ENCODE data around the gene TTLL13.
"Not testable (repeated sequence)": the region's sequence is repeated elsewhere in the genome, so short reads cannot be mapped to it uniquely, and the experiment has no call there.

The TTLL13 gene

DNA sequence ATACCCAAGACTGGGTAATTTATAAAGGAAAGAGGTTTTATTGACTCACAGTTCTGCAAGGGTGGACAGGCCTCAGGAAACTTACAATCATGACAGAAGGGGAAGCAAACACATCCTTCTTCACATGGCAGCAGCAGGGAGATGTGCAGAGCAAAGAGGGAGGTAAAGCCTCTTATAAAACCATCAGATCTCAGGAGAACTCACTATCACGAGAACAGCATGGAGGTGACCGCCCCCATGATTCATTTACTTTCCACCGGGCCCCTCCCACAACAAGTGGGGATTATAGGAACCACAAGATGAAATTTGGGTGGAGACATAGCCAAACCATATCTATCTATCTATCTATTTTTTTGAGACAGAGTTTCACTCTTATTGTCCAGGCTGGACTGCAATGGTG is 10.0 kb upstream of the TTLL13 start:
- DNase-seq, result no peak

GRCh38 chr15:90240856-90241255 is 8.5 kb upstream of the TTLL13 start:
- no peak for DNase-seq

DNA sequence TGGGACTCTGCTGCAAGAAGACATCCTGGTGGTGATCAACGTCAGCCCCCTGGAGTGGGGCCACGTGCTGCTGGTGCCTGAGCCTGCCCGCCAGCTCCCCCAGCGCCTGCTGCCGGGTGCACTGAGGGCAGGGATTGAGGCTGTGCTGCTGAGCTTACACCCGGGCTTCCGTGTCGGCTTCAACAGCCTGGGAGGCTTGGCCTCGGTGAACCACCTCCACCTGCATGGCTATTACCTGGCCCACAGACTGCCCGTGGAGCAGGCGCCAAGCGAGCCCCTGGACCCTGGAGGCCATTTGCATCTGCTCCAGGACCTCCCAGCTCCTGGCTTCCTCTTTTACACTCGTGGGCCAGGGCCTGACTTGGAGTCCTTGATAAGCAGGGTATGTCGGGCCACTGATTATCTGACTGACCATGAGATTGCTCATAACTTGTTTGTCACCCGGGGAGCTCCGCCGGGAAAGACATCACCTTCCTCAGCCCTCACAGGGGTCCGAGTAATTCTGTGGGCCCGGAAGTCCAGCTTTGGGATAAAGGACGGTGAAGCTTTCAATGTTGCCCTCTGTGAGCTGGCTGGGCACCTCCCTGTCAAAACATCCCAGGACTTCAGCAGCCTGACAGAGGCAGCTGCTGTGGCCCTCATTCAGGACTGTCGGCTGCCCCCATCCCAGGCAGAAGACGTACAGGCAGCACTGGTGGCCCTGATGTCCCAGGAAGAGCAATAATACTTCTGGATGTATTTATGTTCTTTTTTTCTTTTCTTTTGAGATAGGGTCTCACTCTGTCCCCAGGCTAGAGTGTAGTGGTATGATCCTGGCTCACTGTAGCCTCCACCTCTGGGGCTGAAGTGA is 7.8 kb upstream of the TTLL13 start:
- DNase-seq, result no peak

DNA sequence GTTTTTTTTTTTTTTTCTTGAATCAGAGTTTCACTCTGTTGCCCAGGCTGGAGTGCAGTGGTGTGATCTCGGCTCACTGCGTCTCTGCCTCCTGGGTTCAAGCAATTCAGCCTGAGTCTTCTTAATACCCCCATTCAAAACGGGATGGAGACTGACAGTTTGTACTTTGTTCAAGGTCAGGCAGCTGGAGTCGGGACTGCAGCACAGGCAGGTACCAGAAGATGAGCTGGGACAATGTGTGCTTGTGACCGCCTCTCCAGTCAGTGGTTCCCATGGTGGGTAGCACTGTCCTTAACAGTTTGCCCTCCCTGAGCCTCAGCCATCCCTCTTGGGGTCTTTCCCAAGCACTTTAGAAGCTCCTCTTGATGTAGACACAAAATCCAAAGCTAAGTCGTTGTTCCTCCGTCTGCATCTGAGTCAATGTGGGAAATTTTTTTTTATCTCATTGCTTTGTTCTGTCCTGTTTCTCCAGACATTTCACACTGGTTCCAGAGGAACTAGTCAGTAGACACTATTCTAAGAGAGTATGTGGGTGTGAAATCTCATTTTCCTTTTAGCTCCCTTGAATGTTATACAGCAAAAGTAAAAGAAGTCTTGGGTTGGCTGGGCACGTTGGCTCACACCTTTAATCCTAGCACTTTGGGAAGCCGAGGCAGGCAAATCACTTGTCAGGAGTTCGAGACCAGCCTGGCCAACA is 5.3 kb upstream of the TTLL13 start:
- no peak for DNase-seq

DNA sequence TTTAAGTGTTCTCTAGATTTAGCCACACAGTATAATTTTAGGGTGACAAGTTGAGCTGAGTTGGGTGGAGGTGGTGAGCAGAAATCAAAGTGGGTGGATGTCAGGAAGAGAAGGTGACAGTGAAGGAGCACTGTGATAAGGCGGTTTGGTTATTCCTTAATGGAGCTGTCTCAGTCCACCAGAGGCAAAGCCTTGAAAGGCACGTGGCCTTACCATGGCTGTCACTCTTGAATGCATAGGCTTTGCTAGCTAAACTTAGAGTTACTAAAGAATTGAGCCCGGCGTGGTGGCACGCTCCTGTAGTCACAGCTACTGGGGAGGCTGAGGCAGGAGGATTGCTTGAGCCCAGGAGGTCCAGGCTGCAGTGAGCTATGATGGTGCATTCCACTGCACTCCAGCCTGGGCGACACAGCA is 560 bp upstream of the TTLL13 start:
- DNase-seq, result no peak

- no peak for DNase-seq
Measured at GRCh38 chr15:90257776-90258175, 8.4 kb downstream of the TTLL13 start.

- no peak for DNase-seq
Measured at GRCh38 chr15:90259524-90259923, 10.2 kb downstream of the TTLL13 start.

- DNase-seq, result not testable (repeated sequence)
Measured at GRCh38 chr15:90260731-90261130, 11.4 kb downstream of the TTLL13 start.

GRCh38 chr15:90261811-90262210 is 12.5 kb downstream of the TTLL13 start:
- no peak for DNase-seq

GRCh38 chr15:90262426-90262825 is 13.1 kb downstream of the TTLL13 start:
- no peak for DNase-seq

- DNase-seq, result peak; percentile 20
Measured at GRCh38 chr15:90264671-90265070, 15.3 kb downstream of the TTLL13 start.

DNA sequence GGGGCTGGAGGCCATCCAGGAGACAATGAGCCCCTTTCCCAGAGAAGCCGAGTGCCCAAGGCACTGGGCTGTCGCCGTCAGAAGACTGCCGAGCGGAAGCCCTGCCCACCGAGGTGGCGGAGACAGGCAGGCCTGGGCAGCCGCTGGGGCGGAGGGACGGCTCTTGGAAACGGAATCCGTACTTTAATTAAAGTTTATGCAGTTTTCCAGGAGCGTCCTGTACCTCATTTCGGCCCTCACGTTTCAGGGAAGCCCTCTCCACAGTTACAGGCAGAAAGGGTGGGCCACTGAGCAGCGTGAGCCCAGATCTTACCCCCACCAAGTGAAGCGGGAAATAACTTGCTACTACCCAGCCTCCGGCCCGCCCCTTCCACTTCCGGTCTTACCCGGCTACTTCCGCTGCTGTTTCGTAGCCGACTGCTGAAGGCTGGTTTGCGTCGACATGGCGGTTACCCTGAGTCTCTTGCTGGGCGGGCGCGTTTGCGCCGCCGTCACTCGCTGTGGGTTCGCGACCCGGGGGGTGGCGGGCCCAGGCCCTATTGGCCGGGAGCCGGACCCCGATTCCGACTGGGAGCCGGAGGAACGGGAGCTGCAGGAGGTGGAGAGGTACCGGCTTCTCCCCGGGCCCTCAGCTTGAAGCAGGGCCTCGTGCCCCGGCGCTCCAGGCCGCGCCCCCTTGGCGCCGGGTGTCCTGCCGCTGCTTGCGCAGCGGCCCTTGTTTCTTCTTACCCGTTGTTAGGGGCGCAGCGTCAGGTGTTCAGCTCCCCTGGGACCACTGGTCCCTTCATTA is 16.1 kb downstream of the TTLL13 start, which contains the start of gene NGRN:
TSS of gene NGRN (plus strand) at position 402 of the 790 bp plus-strand sequence. CDS start at position 443, 41 bp downstream.
- peak; percentile 99 for DNase-seq

GRCh38 chr15:90266061-90266431 is 16.7 kb downstream of the TTLL13 start:
- no peak for DNase-seq

DNA sequence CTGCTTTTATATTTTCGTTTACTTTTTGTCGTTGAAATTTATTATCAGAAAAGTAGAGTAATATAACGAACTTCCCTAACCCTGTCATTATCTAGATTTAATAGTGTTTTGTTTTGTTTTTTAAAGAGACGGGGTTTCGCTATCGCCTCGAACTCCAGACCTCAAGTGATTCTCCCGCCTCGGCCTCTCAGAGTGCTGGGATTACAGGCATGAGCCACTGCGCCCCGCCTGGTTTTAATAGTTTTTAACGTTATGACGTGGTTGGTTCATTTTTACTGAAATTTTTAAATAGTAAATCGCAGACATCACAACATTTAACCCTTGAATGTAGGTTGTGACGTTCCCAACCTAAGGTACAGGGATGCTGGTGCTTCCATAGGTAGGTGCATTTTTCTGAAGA is 17.1 kb downstream of the TTLL13 start:
- peak; percentile 24 for DNase-seq

- DNase-seq, result no peak
Measured at GRCh38 chr15:90268415-90268814, 19.1 kb downstream of the TTLL13 start.

GRCh38 chr15:90270502-90271150 is 21.3 kb downstream of the TTLL13 start:
- DNase-seq, result no peak

DNA sequence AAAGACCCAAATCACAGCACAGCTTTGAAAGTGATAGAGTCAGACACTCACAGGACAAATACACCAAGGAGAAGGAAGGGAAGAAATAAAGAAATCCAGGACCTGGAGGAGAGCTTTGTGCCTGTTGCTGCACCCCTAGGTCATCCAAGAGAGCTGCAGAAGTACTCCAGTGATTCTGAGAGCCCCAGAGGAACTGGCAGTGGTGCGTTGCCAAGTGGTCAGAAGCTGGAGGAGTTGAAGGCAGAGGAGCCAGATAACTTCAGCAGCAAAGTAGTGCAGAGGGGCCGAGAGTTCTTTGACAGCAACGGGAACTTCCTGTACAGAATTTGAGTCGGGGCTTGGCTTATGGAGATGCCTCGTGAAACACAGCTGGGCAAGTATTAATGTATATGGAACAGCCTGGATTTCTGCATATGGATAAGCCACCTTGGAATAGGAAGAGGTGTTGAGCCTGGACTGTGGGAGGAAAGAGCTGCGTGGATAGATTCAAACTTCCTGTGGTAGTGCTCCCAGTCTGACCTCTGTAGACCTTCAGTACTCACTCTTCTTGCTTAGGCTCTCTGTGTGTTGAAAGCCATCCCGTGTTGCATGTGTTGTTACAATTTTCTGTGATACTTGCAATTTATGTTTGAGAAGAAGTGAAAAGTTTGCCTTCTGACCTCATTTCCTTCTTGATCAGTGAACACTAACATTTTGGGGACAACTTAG is 22.3 kb downstream of the TTLL13 start:
- no peak for DNase-seq

DNA sequence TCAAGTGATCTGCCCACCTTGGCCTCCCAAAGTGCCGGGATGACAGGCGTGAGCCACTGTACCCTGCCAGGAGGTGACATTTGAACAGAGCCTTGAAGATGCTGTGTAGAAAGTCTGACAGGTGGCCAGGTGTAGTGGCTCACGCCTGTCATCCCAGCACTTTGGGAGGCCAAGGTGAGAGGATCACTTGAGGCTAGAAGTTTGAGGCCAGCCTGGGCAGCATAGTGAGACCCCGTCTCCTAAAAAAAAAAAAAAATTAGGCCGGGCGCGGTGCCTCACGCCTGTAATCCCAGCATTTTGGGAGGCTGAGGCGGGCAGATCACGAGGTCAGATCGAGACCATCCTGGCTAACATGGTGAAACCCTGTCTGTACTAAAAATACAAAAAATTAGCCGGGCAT is 29.1 kb downstream of the TTLL13 start:
- not testable (repeated sequence) for DNase-seq

GRCh38 chr15:90280743-90281142 is 31.4 kb downstream of the TTLL13 start:
- DNase-seq, result not testable (repeated sequence)

DNA sequence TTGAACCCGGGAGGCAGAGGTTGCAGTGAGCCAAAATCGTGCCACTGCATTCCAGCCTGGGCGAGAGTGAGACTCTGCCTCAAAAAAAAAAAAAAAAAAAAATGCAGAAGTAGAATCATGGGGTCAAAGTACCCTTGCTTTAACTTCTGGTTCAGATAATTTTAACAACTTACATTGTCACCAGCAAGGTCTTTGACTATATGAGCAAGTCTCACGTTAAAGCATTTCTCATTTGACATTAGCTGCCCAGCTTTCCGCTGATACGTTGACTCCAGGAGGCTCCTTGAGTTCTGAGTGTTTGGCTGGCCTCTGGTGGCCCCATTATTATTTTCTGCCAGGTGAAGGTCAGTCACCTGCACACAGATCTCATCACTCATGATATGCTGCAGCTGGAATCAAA is 32.3 kb downstream of the TTLL13 start:
- DNase-seq, result not testable (repeated sequence)

GRCh38 chr15:90286678-90287077 is 37.3 kb downstream of the TTLL13 start:
- no peak for DNase-seq

GRCh38 chr15:90287101-90287500 is 37.7 kb downstream of the TTLL13 start:
- no peak for DNase-seq

Measured in right kidney (tissue), 1 donor.